Skeletal muscle tissue (tissue), 4 donors: ENCODE data around the gene FAP. TPM values are rescaled to one million over a fixed set of nuclear protein-coding genes. Genes with fewer than 3 reads are reported as not detected.

Experiments
- H3K27ac ChIP-seq: one replicate; pipeline ENCODE4 v1.7.0; 2013; ENCODE audit warnings: mild to moderate bottlenecking, low read depth, low read length, inconsistent platforms
- H3K27me3 ChIP-seq, 3 donors: one replicate each; pipeline ENCODE4 v1.7.0; 2013; ENCODE audit warnings: low read length in 3 of 3; ENCODE audit not compliant: control insufficient read depth in 3 of 3, insufficient read depth in 3 of 3
- H3K36me3 ChIP-seq, 3 donors: one replicate each; pipeline ENCODE4 v1.7.0; 2013; ENCODE audit warnings: low read length in 3 of 3; ENCODE audit not compliant: control insufficient read depth in 3 of 3, insufficient read depth in 3 of 3
- H3K4me1 ChIP-seq, 3 donors: one replicate each; pipeline ENCODE4 v1.7.0; 2013; ENCODE audit warnings: low read length in 3 of 3, mild to moderate bottlenecking in 3 of 3; ENCODE audit not compliant: control insufficient read depth in 3 of 3, insufficient read depth in 3 of 3
- H3K4me3 ChIP-seq, 3 donors: one replicate each; pipeline ENCODE4 v1.7.0; 2013; ENCODE audit warnings: low read length in 3 of 3
- H3K9ac ChIP-seq, 3 donors: one replicate each; pipeline ENCODE4 v1.7.0; 2013; ENCODE audit warnings: low read length in 3 of 3, mild to moderate bottlenecking in 3 of 3, moderate library complexity in 2 of 3, low read depth in 1 of 3
- H3K9me3 ChIP-seq, 3 donors: one replicate each; pipeline ENCODE4 v1.7.0; 2013; ENCODE audit warnings: low read length in 3 of 3; ENCODE audit not compliant: control insufficient read depth in 3 of 3
- total RNA-seq: library from RNA; depleted of rRNA; stranded (reverse); fragments of >200 nt; gene quantifications from one replicate; pipeline ENCODE4 v1.2.3, GENCODE V29; 2014
- donor health status: Osteomylitis.

Gene FAP
- total RNA-seq, 1 donor from 2014 or later, result 70.5 TPM

DNA sequence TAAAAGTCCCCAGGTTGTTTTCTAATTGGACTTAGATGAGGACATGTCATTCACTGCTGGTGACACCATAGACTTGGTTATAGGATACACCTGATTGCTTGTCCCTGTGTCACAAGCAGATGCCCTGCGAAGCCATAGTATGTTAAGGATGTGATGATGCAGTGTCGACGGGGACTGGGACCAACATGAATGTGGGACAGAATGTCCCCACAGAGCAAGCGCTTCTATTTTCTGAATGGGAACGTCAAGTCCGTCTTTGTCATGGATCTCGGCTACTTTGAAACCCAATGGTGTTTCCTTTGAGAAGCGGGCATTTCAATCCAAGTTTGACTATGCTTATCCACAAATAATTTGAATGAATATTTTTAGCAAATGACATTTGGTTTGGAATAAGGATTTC, 93.3 kb downstream of the FAP start:
- Histone ChIP-seq H3K9me3 (no peaks in the 10 kb centered on the region), H3K4me1 (no peaks in the 10 kb centered on the region), H3K4me3 (no peak overlapping the region), H3K36me3 (no peaks in the 10 kb centered on the region), H3K27ac (no peak overlapping the region), H3K9ac (no peak overlapping the region), H3K27me3 (peaks cover 0 to 2% (median 0%) of the 10 kb centered on the region in 3 donors)

DNA sequence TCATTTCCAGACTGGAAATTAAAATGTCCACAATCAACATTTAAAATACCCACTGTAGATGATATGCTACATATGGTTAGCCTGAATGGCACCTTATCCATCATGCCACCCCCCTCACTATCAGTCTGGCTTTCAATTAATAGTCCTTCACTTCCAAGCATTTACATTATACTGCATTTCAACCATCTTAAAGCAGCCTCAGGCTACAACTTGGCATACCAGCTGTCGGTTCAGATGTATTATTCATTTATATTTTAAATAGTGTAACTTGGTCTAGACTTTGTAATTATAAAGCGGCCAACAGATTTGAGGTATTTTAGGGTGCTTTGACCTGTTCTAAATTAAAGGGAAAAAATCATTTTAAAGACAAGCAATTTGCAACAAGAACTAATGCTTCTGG, 93.8 kb downstream of the FAP start:
- Histone ChIP-seq H3K9ac (no peak overlapping the region), H3K4me1 (no peaks in the 10 kb centered on the region), H3K27ac (no peak overlapping the region), H3K9me3 (no peaks in the 10 kb centered on the region), H3K36me3 (no peaks in the 10 kb centered on the region), H3K27me3 (peaks cover 0 to 2% (median 0%) of the 10 kb centered on the region in 3 donors), H3K4me3 (no peak overlapping the region)

GRCh38 chr2:162148956-162149355, 94.3 kb downstream of the FAP start:
- no peaks in the 10 kb centered on the region for H3K4me1 ChIP-seq
- H3K27me3 ChIP-seq, result peaks cover 0 to 2% (median 0%) of the 10 kb centered on the region in 3 donors
- no peak overlapping the region for H3K27ac ChIP-seq
- H3K36me3 ChIP-seq, result no peaks in the 10 kb centered on the region
- H3K9me3 ChIP-seq, result no peaks in the 10 kb centered on the region
- H3K4me3 ChIP-seq, result no peak overlapping the region
- no peak overlapping the region for H3K9ac ChIP-seq

- H3K4me3 ChIP-seq, result no peak overlapping the region
These were observed 99.3 kb downstream of the FAP start for GRCh38 chr2:162143969-162144368.

DNA sequence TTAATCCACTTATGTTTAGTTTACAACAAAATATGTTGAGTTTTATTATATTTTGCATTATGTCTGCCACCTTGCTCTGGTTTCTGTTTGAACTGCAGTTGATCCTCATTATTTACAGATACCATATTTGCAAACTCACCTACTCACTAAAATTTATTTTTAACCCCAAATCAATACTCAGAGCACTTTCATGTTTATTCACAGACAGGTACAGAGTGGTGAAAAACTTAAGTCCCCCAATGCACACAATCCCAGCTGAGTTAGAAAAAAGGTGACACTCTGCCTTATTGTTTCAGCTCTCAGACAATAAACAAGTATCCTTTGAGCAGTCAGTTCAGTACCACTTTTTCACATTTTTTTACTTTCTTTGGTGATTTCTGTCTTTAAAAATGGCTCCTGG, 104.9 kb downstream of the FAP start:
- Histone ChIP-seq H3K9ac (no peak overlapping the region), H3K4me1 (no peaks in the 10 kb centered on the region), H3K36me3 (no peaks in the 10 kb centered on the region), H3K4me3 (no peak overlapping the region), H3K27ac (no peak overlapping the region), H3K9me3 (no peaks in the 10 kb centered on the region), H3K27me3 (no peaks in the 10 kb centered on the region)

More at GRCh38 chr2:162143969-162144368, 99.3 kb downstream of the FAP start:
- H3K36me3 ChIP-seq, result no peaks in the 10 kb centered on the region
- H3K4me1 ChIP-seq, result no peaks in the 10 kb centered on the region
- no peak overlapping the region for H3K27ac ChIP-seq
- H3K9ac ChIP-seq, result no peak overlapping the region
- peaks cover 0 to 2% (median 0%) of the 10 kb centered on the region in 3 donors for H3K27me3 ChIP-seq
- no peaks in the 10 kb centered on the region for H3K9me3 ChIP-seq

DNA sequence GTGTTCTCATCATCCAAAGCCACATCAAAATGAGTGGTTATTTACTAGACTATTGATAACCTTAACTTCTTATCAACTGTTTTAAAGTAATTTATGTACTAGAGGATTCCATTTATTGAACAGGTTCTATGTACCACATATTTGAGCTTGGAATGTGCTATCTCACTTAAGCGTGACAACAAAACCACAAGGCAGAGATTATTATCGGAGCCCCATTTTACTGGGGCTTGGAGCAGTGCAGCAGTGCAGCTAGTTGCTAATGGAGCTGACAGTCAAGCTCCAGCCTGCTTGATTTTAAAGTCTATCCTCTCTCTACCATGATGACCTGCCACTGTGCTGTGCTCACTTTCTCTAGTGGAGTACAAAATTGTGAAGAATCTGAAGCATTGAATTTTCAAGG, 115.8 kb downstream of the FAP start:
- Histone ChIP-seq H3K9ac (no peak overlapping the region), H3K36me3 (no peaks in the 10 kb centered on the region), H3K4me1 (no peaks in the 10 kb centered on the region), H3K27me3 (no peaks in the 10 kb centered on the region), H3K4me3 (no peak overlapping the region), H3K27ac (no peak overlapping the region), H3K9me3 (no peaks in the 10 kb centered on the region)

DNA sequence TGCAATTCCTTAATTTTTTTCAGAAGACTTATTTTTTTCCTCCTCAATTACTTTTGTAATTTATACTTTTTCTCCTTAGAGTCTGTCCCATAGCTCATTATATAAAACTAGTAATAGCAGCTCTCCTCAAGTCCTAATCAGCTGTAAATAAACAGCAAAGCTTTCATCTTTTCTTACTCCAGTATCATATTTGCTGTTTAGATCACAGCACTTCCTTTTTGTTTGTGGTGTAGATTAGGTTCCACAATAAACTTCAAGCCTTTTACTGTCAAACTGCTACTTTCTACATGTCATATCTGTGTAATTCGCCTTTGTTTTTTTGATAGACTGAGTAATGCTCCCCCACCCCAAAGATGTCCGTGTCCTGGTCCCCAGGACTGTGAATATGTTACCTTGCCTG, 116.7 kb downstream of the FAP start:
- Histone ChIP-seq H3K27ac (no peak overlapping the region), H3K4me1 (no peaks in the 10 kb centered on the region), H3K27me3 (no peaks in the 10 kb centered on the region), H3K9ac (no peak overlapping the region), H3K36me3 (no peaks in the 10 kb centered on the region), H3K4me3 (no peak overlapping the region), H3K9me3 (no peaks in the 10 kb centered on the region)

DNA sequence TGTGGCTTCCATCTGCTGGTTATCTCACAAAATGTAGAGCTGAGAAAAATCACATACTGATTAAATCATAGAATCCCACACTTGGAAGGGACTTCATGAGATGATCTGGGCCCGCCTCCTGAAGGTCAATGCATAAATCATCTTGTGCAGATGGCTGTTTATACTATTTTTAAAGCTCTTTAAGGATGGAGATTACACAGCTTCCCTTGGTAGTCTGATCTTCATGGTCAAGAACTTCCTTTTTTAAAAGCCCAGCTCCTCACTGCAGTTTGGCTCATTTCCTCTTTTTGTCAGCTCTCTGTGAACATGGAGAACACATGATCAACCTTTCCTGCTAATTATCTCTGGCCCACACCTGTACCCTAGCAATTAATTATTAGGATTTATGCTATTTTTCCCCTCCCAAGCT, 117.1 kb downstream of the FAP start:
- no peak overlapping the region for H3K27ac ChIP-seq
- H3K36me3 ChIP-seq, result no peaks in the 10 kb centered on the region
- H3K4me3 ChIP-seq, result no peak overlapping the region
- no peaks in the 10 kb centered on the region for H3K4me1 ChIP-seq
- no peaks in the 10 kb centered on the region for H3K9me3 ChIP-seq
- H3K9ac ChIP-seq, result no peak overlapping the region
- H3K27me3 ChIP-seq, result no peaks in the 10 kb centered on the region

DNA sequence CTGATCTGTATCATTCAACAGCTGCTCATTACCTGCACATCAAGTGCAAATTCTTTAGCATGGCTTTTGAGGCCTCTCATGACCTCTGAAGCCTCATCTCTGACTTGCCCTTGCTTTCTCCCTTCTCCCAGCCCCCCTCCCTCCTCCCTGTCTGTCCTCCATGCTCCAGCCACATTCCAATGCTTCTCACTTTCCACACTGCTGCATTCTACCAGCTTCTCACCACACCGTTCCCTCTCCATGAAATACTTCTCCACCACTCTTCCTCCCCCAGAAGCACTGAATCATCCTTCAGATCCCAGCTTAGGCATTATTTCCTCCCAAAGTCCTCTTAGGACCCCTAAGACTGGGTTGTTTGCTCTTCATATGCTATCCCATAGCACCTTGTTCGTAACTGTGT, 118.1 kb downstream of the FAP start:
- no peaks in the 10 kb centered on the region for H3K4me1 ChIP-seq
- no peak overlapping the region for H3K4me3 ChIP-seq
- H3K9ac ChIP-seq, result no peak overlapping the region
- H3K27ac ChIP-seq, result no peak overlapping the region
- H3K9me3 ChIP-seq, result no peaks in the 10 kb centered on the region
- H3K36me3 ChIP-seq, result no peaks in the 10 kb centered on the region
- no peaks in the 10 kb centered on the region for H3K27me3 ChIP-seq

- Histone ChIP-seq H3K27me3 (no peaks in the 10 kb centered on the region), H3K4me3 (no peak overlapping the region), H3K4me1 (no peaks in the 10 kb centered on the region), H3K9ac (no peak overlapping the region), H3K27ac (no peak overlapping the region), H3K36me3 (no peaks in the 10 kb centered on the region), H3K9me3 (no peaks in the 10 kb centered on the region)
These were observed 119.2 kb downstream of the FAP start for GRCh38 chr2:162123806-162124758.
